UCSD-AML1 (cell line): ENCODE data around the gene SYT2.
"Not testable (repeated sequence)": the region's sequence is repeated elsewhere in the genome, so short reads cannot be mapped to it uniquely, and the experiment has no call there.

Experiments used
- DNase-seq: peaks from one replicate; lab custom pipeline; 2025; ENCODE audit not compliant: unreplicated experiment; lab: John Stamatoyannopoulos, UW

Gene SYT2

DNA sequence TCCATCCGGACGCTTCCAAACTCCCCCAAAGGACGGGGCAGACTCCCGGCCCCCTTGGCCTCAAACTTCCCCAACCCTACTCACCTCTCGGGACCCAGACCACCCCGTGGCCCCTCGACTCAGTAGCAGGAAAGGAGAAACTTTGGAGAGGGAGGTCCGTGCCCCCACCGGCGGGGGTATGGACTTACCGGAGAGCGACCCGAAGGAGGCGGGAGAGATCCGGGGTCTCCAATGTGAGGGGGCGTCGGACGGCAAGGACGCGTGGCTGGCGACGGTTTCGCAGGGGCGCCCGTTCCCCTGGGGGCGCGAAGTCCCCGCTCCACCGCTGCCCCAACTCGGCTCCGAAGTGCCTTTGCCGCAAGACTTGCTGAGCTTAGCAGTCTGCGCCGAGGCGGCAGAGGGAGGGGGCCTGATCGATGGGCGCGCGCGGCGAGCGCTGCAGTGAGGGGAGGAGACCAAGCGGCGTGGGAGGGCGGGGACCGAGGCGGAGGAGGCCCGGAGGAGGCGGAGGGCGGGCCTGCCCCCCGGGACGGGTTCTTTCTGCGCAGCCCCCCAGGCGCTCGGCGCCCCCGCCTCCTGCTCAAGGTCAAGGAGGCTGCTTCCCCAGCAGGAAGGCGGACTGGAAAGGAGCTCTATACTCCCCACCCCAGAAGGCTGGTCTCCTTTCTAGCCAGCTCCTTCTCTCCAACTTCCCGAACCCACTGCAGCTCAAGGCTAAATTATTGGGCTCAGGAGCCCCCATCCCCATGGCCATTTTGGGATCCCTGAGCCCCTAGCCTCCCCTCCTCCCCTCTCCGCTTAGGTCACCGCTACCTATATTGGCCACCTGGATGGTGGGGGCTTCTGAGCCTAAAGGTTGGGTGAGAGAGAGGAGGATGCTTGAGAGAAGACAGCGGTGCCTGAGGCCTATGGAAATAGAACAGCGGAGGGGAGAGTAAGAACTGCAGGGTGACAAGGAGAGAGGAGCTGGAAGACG lies at the start of gene SYT2:
SYT2 (minus strand) TSS at position 385 of the 976 bp plus-strand sequence. CDS start 104,682 bp downstream, outside the sequence.
- DNase-seq = no peak

DNA sequence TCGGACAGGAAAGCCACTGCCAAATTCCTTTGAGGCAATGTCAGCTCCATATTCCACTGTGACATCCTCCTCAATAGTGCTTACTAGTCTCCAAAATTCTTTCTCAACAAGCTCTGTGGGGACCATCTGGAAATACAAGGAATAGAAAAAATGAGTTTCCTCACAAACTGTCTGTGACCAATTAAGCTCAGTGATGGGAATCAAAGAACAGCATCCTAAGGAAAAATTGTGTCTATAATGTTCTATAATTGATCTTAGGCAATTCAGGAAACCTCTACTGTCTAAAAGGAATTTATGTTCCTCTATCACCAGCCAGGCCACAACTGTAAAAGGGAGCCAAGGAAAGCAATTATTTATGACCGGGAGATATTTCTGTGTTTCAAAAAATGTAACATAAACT lies 46.1 kb upstream of the SYT2 start:
- DNase-seq = no peak

- DNase-seq = no peak
Observed at GRCh38 chr1:202754293-202754692, 44.0 kb upstream of the SYT2 start.

GRCh38 chr1:202752774-202753173 lies 42.5 kb upstream of the SYT2 start:
- DNase-seq = no peak

- DNase-seq = no peak
Observed at GRCh38 chr1:202750761-202751160, 40.5 kb upstream of the SYT2 start.

DNA sequence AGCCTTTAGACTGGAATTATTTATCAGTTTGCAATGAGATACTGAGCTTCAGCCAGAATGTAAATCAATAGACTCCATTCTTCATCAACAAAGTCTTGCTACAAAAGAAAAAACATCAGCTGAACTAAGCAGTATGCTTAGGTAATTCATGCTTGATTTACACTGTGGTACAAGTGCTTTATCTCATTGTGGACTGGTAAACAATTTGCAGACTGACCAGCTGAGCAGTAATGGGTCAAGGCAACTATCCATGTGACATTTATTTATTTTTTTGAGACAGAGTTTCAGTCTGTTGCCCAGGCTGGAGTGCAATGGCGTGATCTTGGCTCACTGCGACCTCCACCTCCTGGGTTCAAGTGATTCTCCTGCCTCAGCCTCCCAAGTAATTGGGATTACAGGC lies 39.8 kb upstream of the SYT2 start:
- no peak for DNase-seq

DNA sequence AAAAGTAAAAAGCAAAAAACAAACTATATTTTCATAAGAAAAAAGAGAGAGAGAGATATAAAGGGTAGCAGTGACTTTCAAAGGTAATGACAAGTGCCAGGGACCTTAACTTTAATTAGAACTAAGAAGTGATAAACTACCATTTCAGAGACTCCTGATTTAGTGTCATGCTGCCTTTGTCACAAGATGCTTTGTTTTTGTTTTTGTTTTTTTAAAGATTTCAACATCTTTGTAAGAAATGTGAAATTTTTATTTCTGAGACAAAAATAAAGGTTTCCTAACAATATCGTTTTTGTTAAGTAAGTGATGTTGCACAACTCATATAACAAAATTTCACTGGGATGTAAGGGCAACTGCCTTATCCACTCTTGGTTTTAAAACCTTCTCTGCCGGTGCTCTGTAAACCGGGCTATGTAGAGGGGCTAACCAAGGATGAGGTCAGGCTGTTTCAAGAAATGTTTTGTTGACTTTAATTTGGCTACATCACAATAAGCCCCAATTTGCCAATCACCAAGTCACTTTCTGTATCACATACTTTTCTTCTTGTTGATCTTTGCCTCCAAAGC lies 35.2 kb upstream of the SYT2 start:
- DNase-seq = no peak

DNA sequence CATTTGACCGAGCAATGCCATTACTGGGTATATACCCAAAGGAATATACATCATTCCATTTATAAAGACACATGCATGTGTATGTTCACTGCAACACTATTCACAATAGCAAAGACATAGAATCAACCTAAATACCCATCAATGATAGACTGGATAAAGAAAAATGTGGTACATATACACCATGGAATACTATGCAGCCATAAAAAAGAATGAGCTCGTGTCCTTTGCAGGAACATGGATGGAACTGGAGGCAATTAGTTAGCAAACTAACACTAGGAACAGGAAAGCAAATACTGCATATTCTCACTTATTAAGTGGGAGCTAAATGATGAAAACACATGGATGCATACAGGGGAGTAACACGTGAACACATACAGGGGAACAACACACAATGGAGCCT lies 34.5 kb upstream of the SYT2 start:
- not testable (repeated sequence) for DNase-seq

- DNase-seq = no peak
Observed at GRCh38 chr1:202742496-202742895, 32.2 kb upstream of the SYT2 start.

DNA sequence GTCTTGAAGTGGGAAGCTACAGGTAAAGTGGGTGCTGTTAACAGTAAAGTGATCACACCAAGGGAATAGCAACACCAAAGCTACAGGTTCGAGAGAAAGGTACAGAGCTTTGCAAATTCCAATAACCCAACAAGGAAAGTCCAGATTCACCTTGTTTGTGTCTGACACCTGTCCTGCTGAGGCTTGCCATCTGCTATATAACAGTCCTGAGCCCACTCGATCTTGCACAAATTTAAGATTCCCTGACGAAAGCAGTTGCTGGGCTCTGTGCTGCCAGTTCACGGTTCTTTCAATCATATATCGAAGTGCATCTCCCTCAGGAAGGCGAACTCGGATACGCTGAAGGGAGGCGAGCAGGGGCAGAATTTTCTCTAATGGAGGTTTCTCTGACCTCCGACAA lies 23.0 kb upstream of the SYT2 start:
- no peak for DNase-seq

GRCh38 chr1:202728951-202729350 lies 18.7 kb upstream of the SYT2 start:
- no peak for DNase-seq

GRCh38 chr1:202725526-202725925 lies 15.3 kb upstream of the SYT2 start:
- DNase-seq = no peak

GRCh38 chr1:202723708-202724107 lies 13.5 kb upstream of the SYT2 start:
- DNase-seq = no peak

DNA sequence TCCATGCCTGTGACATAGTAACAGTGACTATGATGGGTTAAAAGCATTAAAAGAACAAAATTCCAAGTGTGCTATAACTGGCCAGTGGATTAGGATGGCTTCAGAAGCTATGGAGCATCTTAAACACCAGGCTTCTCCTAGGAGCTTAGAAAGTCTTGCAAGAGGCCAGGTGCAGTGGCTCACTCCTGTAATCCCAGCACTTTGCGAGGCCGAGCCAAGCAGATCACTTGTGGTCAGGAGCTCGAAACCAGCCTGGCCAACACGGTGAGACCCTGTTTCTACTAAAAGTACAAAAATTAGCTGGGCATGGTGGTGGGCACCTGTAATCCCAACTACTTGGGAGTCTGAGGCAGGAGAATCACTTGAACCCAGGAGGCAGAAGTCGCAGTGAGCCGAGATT lies 12.8 kb upstream of the SYT2 start:
- not testable (repeated sequence) for DNase-seq

GRCh38 chr1:202716654-202717053 lies 6.4 kb upstream of the SYT2 start:
- DNase-seq = no peak

GRCh38 chr1:202714202-202714601 lies 3.9 kb upstream of the SYT2 start:
- not testable (repeated sequence) for DNase-seq

GRCh38 chr1:202713110-202713509 lies 2.9 kb upstream of the SYT2 start:
- DNase-seq = no peak

GRCh38 chr1:202711949-202712635 lies 1.8 kb upstream of the SYT2 start:
- DNase-seq = no peak

DNA sequence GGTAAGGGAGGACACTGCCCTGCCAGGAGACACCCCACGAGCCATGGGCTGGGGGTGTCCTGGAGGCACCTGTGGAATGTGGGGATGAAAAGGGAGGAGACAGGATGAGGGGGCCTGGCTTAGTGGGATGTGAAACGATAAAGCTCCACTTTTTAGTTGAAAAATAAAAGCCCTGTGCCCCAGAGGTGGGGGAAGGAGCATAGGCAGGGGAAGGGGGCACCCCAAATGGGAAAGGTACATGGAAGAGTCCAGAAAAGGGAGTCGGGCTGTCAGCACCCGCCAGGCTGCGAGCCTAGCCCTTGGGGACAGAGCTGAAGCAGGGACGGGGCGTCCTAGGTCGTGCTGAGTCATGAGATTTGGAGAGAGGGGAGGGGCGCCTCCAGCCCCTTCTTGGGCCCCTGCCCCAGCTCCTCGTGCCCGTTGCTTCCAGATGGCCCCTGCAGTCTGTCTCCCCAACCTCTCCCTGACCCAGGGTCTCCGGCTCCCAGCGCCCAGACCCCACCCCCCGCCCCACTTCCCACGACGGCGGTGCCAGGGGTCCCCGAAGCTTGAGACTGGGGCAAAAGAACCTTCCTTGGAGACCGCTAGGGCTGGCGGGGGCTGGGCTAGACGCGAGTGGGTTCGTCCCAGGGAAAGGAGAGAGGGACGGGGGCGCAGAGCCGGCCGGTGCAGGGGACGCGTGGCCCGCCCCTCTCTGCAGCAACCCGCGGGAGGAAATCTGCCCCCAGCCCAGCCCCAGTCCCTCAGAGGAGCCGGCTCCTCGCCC lies 795 bp downstream of the SYT2 start:
- no peak for DNase-seq

GRCh38 chr1:202708456-202709275 lies 1.6 kb downstream of the SYT2 start:
- no peak for DNase-seq
